GM18499 (cell line): ENCODE data around the gene SLC22A1.
"Not testable (repeated sequence)": the region's sequence is repeated elsewhere in the genome, so short reads cannot be mapped to it uniquely, and the experiment has no call there.

Experiments
- ATAC-seq: cut with Tn5 transposase; IDR thresholded peaks from one replicate; pipeline ENCODE4 v1.9.1; 2021; ENCODE audit warnings: moderate number of reproducible peaks; ENCODE audit not compliant: insufficient read depth, unreplicated experiment

The SLC22A1 gene

DNA sequence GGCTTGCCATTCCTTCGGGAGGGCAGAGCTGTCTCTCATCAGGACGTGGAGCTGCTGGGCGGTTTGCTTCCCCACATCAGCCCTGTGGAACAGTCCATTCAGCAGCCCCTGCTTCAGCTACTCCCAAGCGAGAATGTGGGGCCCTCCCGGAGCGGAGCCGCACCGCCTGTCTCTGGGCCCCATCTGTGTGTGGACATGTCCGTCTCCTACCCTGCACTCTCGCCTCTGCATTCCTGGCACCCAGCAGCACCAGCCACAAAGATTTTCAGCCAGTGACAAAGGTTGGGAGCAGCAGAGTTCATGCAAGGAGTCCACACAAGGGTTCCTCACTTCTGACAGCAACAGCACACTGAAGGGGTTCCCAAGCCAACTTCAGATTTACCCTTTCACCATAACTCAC lies 29.0 kb upstream of the SLC22A1 start:
- ATAC-seq = no peak

- ATAC-seq = no peak
Observed at GRCh38 chr6:160093061-160093460, 28.6 kb upstream of the SLC22A1 start.

DNA sequence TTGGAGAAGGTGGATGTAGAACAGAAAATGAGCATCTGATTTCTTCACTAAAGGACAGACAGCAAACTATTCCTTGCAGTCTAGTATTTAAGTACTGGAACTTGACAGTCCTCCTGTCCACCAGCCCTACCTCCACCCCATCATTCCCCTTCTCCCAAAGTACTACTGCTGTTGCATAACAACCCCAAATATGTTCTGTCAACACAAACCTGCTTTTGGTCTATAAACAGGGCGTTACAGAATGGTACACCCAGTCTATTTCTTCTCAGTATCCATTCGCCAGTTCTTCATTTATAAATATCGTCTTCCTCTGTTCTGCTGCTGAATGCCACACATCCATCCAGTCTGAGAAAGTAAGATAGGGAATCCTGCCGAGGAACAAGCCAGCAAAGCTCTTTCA lies 27.7 kb upstream of the SLC22A1 start:
- no peak for ATAC-seq

DNA sequence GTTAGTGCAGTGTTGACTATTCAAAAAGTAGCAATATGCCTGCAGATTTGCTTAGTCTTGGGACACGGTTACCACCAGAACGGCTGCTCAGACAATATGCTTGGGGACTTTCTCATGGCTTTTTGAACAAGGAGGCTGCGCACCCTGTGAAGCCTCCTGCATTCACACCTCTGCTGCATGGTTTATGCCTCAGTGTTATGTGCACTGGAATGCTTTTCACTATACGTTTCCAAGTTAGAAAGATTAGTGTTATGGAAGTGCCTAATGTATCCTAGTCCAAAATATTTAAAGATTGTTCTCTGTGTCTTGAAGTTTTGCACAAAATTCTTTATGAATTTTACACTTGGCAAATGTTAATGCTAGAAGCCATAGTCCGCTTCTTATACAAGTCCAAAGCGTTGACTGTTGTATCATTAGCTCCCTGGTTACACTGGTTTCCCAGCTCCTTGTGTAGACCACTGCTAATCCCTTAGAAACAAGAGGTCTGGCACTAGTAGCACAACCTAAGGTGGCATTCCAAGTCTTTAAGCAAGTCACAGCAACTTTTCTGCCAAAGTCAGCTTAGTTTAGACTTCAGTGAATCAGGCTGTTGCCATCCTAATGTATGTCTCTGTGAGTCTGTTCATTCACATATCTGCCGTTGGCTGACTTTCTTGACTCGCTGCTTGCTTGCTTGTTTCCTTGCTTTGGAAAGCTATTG lies 26.3 kb upstream of the SLC22A1 start:
- ATAC-seq = no peak

GRCh38 chr6:160101277-160102205 lies 20.1 kb upstream of the SLC22A1 start:
- no peak for ATAC-seq

- no peak for ATAC-seq
Observed at GRCh38 chr6:160102399-160102798, 19.2 kb upstream of the SLC22A1 start.

- ATAC-seq = no peak
Observed at GRCh38 chr6:160102956-160103824, 18.4 kb upstream of the SLC22A1 start.

DNA sequence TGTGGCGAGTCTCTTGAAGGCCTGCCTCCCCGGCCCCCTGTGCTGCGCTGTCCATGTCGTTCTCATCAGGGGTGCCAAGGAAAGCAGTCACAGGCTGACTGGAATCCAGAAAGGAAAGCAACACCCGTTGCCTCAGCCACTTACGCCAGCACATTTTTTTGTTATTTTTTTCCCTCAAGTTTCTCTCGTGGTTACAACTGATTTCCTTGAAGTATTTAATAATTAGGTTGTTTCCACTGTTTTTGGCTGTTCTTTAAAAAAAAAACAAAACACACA lies 17.9 kb upstream of the SLC22A1 start:
- no peak for ATAC-seq

DNA sequence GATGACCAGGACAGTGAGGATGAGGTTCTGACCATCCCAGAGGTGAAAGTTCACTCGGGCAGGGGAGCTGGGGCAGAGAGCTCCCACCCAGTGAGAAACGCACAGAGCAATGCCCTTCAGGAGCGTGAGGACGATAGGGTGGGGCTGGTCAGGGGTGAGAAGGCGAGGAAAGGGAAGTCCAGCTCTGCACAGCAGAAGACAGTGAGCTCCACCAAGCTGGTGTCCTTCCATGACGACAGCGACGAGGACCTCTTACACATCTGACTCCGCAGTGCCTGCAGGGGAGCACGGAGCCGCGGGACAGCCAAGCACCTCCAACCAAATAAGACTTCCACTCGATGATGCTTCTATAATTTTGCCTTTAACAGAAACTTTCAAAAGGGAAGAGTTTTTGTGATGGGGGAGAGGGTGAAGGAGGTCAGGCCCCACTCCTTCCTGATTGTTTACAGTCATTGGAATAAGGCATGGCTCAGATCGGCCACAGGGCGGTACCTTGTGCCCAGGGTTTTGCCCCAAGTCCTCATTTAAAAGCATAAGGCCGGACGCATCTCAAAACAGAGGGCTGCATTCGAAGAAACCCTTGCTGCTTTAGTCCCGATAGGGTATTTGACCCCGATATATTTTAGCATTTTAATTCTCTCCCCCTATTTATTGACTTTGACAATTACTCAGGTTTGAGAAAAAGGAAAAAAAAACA lies 16.6 kb upstream of the SLC22A1 start:
- no peak for ATAC-seq

GRCh38 chr6:160106010-160106409 lies 15.6 kb upstream of the SLC22A1 start:
- no peak for ATAC-seq

GRCh38 chr6:160106701-160107100 lies 14.9 kb upstream of the SLC22A1 start:
- ATAC-seq = no peak

GRCh38 chr6:160108077-160108476 lies 13.5 kb upstream of the SLC22A1 start:
- ATAC-seq = no peak

DNA sequence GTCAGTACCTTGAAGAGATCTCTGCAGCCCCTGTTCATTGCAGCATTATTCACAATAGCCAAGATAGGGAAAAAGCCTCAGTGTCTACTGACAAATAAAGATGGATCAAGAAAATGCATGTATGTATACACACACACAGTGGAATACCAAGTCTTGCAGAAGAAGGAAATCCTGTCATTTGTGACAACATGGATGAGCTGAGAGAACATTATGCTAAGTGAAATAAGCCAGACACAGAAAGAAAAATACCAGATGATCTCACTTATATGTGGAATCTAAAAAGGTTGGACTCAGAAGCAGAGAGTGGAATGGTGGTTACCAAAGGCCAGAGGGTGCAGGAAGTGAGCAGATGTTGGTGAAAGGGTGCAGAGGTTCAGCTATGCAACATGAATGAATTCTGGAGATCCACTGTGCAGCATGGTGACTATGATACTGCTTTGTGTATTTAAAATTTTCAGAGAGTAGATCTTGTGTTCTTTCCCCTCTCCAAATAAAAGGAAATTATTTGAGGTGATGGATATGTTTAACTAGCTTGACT lies 11.0 kb upstream of the SLC22A1 start:
- no peak for ATAC-seq

DNA sequence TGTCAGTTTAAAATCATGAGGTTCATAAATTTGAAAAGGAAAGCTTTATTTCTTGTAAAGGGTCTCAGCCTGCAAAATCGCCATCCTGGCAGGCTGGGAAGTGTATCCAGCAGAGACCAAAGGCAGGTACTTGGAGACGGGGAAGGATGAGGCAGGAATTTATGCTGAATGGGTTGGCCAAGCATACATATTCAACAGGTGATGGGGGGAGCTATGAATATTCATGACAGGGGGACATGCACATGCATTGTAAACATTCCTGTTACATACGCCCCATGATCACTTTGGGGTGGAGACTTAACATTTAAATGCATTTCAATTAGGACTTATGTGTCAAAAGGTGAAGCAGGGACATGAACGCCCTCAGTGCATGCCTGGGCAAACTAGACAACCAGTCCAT lies 9.8 kb upstream of the SLC22A1 start:
- ATAC-seq = no peak

DNA sequence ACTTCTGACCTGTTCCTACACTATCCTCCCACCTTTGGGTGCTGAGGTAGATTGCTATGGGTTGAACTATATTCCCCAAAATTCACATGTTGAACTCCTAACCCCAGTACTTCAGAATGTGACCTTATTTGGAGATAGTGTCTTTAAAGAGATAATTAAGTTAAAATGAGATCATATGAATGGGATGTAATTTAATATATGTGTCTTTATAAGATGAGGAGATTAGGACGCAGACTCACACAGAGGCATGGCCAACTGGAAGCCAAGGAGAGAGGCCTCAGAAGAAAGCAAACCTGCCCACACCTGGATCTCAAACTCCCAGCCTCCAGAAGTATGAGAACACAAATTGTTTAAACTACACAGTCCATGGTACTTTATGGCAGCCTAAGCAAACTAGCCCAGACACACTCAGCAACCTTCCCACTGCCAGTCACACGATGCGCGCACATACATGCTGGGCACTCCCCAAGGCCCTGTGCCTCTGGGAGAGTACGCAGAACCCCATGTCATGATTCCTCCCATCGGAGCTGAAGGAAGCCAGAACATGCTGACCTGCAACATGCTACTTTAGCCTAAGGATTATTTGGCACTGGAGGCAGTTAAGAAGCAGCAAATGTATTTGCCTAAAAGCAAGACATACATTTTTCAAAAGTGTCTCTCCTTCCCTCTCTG lies 8.9 kb upstream of the SLC22A1 start:
- ATAC-seq = no peak

GRCh38 chr6:160114536-160114935 lies 7.1 kb upstream of the SLC22A1 start:
- ATAC-seq = not testable (repeated sequence)

DNA sequence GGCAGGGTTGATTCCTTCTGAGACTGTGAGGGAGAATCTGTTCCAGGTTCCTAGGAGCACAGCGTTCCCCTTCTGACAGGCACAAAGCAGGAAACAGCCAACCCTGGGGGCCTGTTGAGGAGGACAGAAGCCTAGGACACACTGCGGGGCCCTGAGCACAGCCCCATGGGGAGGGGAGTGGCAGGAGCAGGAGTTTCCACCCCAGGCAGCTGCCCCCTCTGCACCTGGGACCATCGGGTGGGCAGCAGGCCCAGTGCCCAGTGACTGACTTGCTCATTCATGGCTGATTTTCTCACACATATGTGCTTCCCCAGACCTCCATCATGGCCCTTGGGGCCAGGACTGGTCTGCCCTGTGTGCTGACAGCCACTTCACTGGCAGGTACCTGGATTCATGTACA lies 6.2 kb upstream of the SLC22A1 start:
- no peak for ATAC-seq

DNA sequence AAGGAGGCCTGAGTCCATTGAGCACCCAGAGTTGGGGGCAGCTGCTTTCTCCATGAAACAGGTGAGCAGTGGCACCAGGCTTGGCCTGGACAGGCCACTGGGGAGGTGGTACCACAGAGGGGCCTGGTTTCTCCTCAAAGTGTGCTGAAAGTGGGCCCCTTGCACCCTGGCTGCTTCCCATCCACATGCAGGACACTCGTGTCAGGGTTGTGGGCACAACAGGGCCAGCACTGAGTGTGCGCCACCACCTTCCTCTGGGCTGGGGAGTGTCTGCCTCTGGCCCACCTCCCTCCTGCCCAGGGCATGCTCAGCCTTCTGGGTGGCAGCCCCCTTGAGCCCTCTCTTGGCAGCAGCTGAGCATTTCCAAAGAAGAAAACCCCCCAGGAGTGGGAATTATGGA lies 5.2 kb upstream of the SLC22A1 start:
- no peak for ATAC-seq

DNA sequence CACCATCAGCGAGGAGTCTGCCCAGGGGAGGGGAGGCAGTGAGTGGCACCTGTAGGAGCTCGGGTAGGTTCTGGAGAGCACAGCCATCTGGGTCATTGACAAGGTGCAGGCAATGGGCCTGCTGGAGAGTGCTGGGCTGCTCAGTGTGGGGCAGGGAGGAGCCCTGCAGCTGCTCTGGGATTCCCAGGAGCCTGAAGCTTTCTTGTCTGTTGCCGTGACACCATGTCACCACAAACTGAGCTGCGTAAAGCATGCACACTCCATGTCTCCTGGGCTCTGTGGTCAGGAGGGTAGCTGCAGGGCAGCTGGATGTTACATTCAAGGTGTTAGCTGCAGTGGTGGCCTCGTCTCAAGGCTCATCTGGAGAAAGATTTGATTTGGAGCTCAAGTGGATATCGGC lies 4.5 kb upstream of the SLC22A1 start:
- ATAC-seq = no peak
